Lung (tissue), 12 donors: ENCODE data around the gene VRK3. TPM values are rescaled to one million over a fixed set of nuclear protein-coding genes. Genes with fewer than 3 reads are reported as not detected.
A peak's percentile ranks its signal among the peaks of the same experiment; 100 is the strongest.

Source experiments
- ATAC-seq: fragments of 200-7000 bp; cut with Tn5 transposase; one replicate; pipeline ENCODE4 v1.9.1; 2020; ENCODE audit warnings: moderate number of reproducible peaks; ENCODE audit not compliant: insufficient read depth, low FRiP score
- DNase-seq, 3 donors: peaks; one replicate each; pipeline ENCODE4 v3.0.0-alpha.2; 2013 to 2017
- H3K27ac ChIP-seq, 2 donors: one replicate each; pipeline ENCODE4 v1.5.1; 2013; ENCODE audit warnings: mild to moderate bottlenecking in 2 of 2, moderate library complexity in 2 of 2, control low read depth in 1 of 2, inconsistent platforms in 1 of 2, low read depth in 1 of 2, low read length in 1 of 2
- H3K27me3 ChIP-seq, 3 donors: one replicate each; pipeline ENCODE4 v1.5.1; 2013; ENCODE audit warnings: low read length in 2 of 3; ENCODE audit not compliant: control insufficient read depth in 3 of 3, insufficient read depth in 3 of 3
- H3K36me3 ChIP-seq, 4 donors: one replicate each; pipeline ENCODE4 v1.5.1; 2013; ENCODE audit warnings: low read length in 4 of 4, mild to moderate bottlenecking in 1 of 4, moderate library complexity in 1 of 4; ENCODE audit not compliant: control insufficient read depth in 4 of 4, insufficient read depth in 4 of 4
- H3K4me1 ChIP-seq, 5 donors: one replicate each; pipeline ENCODE4 v1.5.1; 2013; ENCODE audit warnings: low read length in 5 of 5, mild to moderate bottlenecking in 2 of 5, moderate library complexity in 1 of 5; ENCODE audit not compliant: control insufficient read depth in 5 of 5, insufficient read depth in 5 of 5
- H3K4me3 ChIP-seq: one replicate; pipeline ENCODE4 v1.5.1; 2013; ENCODE audit warnings: mild to moderate bottlenecking, control low read depth, moderate library complexity
- H3K9ac ChIP-seq, 2 donors: one replicate each; pipeline ENCODE4 v1.5.1; 2013; ENCODE audit warnings: low read length in 2 of 2, control low read depth in 1 of 2; ENCODE audit not compliant: insufficient read depth in 1 of 2
- H3K9me3 ChIP-seq, 4 donors: one replicate each; pipeline ENCODE4 v1.5.1; 2013; ENCODE audit warnings: low read length in 3 of 4, mild to moderate bottlenecking in 1 of 4, moderate library complexity in 1 of 4; ENCODE audit not compliant: control insufficient read depth in 4 of 4, insufficient read depth in 3 of 4
- WGBS, 2 donors: extraction: QIAGEN DNeasy Blood & Tissue Kit; methylation state at CpG; one replicate each; pipeline ENCODE4 v1.1.7; 2013; 5-methylcytosine and 5-hydroxymethylcytosine counted together
- polyA plus RNA-seq, 2 donors: library from polyadenylated mRNA; stranded (reverse); fragments of 200-250 nt; gene quantifications; one replicate each; pipeline ENCODE4 v1.2.1, GENCODE V29; 2013
- total RNA-seq, 2 donors: library from RNA; depleted of rRNA in 1 of 2; stranded (reverse); fragments of >200 nt in 1 of 2; gene quantifications; one replicate each; pipeline ENCODE4 v1.2.1, GENCODE V29; 2014 to 2021
- TF ChIP-seq, protein P1 (sequence below): IDR thresholded peaks from 2 replicates; pipeline ENCODE4 v1.5.1; 2012; ENCODE audit warnings: mild to moderate bottlenecking; ENCODE audit errors: control extremely low read depth, extremely low read depth
- donor health status: control.
- donor health status: control.
- donor health status: Bipolar disorder and iron deficiency.
- donor health status: healthy.
- donor health status: DM: yes; HTN: yes; CAD: no.

VRK3 gene
- total and polyA plus RNA-seq, 4 donors, result 15.7 to 48.0 (median 34.4) TPM

- DNase-seq (no peak), ATAC-seq (no peak)
- H3K4me1 ChIP-seq, result peaks cover 0 to 9% (median 3%) of the 10 kb centered on the region in 5 donors
- TF ChIP-seq, protein P1, sequence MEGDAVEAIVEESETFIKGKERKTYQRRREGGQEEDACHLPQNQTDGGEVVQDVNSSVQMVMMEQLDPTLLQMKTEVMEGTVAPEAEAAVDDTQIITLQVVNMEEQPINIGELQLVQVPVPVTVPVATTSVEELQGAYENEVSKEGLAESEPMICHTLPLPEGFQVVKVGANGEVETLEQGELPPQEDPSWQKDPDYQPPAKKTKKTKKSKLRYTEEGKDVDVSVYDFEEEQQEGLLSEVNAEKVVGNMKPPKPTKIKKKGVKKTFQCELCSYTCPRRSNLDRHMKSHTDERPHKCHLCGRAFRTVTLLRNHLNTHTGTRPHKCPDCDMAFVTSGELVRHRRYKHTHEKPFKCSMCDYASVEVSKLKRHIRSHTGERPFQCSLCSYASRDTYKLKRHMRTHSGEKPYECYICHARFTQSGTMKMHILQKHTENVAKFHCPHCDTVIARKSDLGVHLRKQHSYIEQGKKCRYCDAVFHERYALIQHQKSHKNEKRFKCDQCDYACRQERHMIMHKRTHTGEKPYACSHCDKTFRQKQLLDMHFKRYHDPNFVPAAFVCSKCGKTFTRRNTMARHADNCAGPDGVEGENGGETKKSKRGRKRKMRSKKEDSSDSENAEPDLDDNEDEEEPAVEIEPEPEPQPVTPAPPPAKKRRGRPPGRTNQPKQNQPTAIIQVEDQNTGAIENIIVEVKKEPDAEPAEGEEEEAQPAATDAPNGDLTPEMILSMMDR, result no peak
- WGBS, 2 donors, result 42 to 82% methylated on average over 6 of the region's 6 CpGs
- H3K27me3 ChIP-seq, result no peaks in the 10 kb centered on the region
- no peak overlapping the region for H3K4me3 ChIP-seq
- H3K27ac ChIP-seq, result no peak overlapping the region
- H3K9ac ChIP-seq, result no peak overlapping the region
- no peaks in the 10 kb centered on the region for H3K9me3 ChIP-seq
- H3K36me3 ChIP-seq, result peaks cover 18 to 26% (median 23%) of the 10 kb centered on the region in 4 donors
Measured at GRCh38 chr19:50030225-50030624, 5.1 kb upstream of the VRK3 start.

DNA sequence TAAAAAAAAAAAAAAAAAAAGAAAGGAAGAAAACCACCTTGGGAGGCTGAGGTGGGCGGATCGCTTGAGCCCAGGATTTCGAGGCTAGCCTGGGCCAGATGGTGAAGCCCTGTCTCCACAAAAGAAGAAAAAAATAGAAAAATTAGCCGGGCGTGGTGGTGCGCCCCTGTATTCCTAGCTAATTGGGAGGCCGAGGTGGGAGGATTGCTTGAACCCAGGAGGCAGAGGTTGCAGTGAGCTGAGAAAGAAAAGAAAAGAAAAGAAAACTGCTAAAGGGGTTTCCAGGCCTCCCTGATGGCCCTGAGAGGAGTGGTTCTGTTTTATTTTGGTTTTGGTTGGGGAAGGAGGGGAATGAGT, 1.4 kb upstream of the VRK3 start:
- WGBS, 2 donors, result 86 to 92% methylated on average over 7 of the region's 7 CpGs
- TF ChIP-seq, protein P1, result no peak
- H3K4me1 ChIP-seq, result peaks cover 2 to 19% (median 6%) of the 10 kb centered on the region in 5 donors
- no peaks in the 10 kb centered on the region for H3K27me3 ChIP-seq
- DNase-seq (no peak), ATAC-seq (no peak)
- H3K9ac ChIP-seq, result no peak overlapping the region
- no peak overlapping the region for H3K27ac ChIP-seq
- no peaks in the 10 kb centered on the region for H3K9me3 ChIP-seq
- peaks cover 0 to 11% (median 1%) of the 10 kb centered on the region in 4 donors for H3K36me3 ChIP-seq
- no peak overlapping the region for H3K4me3 ChIP-seq

- peaks cover 0 to 11% (median under 1%) of the 10 kb centered on the region in 4 donors for H3K36me3 ChIP-seq
- 11 to 12% methylated on average over 45 of the region's 45 CpGs for WGBS, 2 donors
- peak; percentile 81 for ATAC-seq
Measured at GRCh38 chr19:50025794-50026549, 800 bp upstream of the VRK3 start, which contains the start of gene ZNF473. ZNF473 (plus strand) TSS chr19:50026005; CDS start chr19:50031083, 5,078 bp downstream.

More at GRCh38 chr19:50025794-50026549, 800 bp upstream of the VRK3 start, which contains the start of gene ZNF473:
- Histone ChIP-seq H3K27ac (peak within 1 kb of the TSS; percentile 90 to 92), H3K4me3 (peak within 1 kb of the TSS; percentile 85), H3K9ac (peak within 1 kb of the TSS; percentile 79 to 89), H3K9me3 (no peaks in the 10 kb centered on the region), H3K4me1 (peaks cover 3 to 19% (median 6%) of the 10 kb centered on the region in 5 donors), H3K27me3 (no peaks in the 10 kb centered on the region)
- TF ChIP-seq, protein P1, result no peak
- DNase-seq, result peak in 2 of 3 donors; percentile 96 to 98
